Stimulated activated CD8-positive, alpha-beta memory T cell treated with anti-CD3 and anti-CD28 coated beads, Interleukin-12 subunit alpha, Interleukin-12 subunit beta, amount 100 ng/mL, for 4 hours (primary cell): ENCODE measurements around the gene LPAR1.

ENCODE experiments used
- DNase-seq: peaks from one replicate; pipeline ENCODE4 v3.0.0-alpha.2; 2020; ENCODE audit warnings: low read depth

Gene LPAR1

GRCh38 chr9:110951805-110952539 is 86.3 kb downstream of the LPAR1 start:
- DNase-seq: no peak

- DNase-seq: no peak
These were observed 88.1 kb downstream of the LPAR1 start for GRCh38 chr9:110950041-110950645.

GRCh38 chr9:110949081-110949480 is 89.2 kb downstream of the LPAR1 start:
- no peak for DNase-seq

GRCh38 chr9:110947491-110948044 is 90.7 kb downstream of the LPAR1 start:
- DNase-seq: no peak

- DNase-seq: no peak
These were observed 95.7 kb downstream of the LPAR1 start for GRCh38 chr9:110942522-110942921.

- DNase-seq: no peak
These were observed 97.2 kb downstream of the LPAR1 start for GRCh38 chr9:110940951-110941557.

- DNase-seq: no peak
These were observed 98.7 kb downstream of the LPAR1 start for GRCh38 chr9:110939573-110939972.

- DNase-seq: no peak
These were observed 99.2 kb downstream of the LPAR1 start for GRCh38 chr9:110939047-110939446.

GRCh38 chr9:110938242-110938641 is 100.0 kb downstream of the LPAR1 start:
- no peak for DNase-seq

- no peak for DNase-seq
These were observed 101.4 kb downstream of the LPAR1 start for GRCh38 chr9:110936719-110937452.

- no peak for DNase-seq
These were observed 102.0 kb downstream of the LPAR1 start for GRCh38 chr9:110936237-110936636.

GRCh38 chr9:110935829-110936228 is 102.4 kb downstream of the LPAR1 start:
- DNase-seq: no peak

- no peak for DNase-seq
These were observed 104.8 kb downstream of the LPAR1 start for GRCh38 chr9:110933350-110934001.

- no peak for DNase-seq
These were observed 105.4 kb downstream of the LPAR1 start for GRCh38 chr9:110932863-110933262.

GRCh38 chr9:110928599-110928998 is 109.7 kb downstream of the LPAR1 start:
- DNase-seq: no peak

GRCh38 chr9:110926828-110927487 is 111.3 kb downstream of the LPAR1 start:
- no peak for DNase-seq

GRCh38 chr9:110923601-110924000 is 114.7 kb downstream of the LPAR1 start:
- DNase-seq: no peak

GRCh38 chr9:110922145-110922544 is 116.1 kb downstream of the LPAR1 start:
- DNase-seq: no peak

GRCh38 chr9:110921705-110922104 is 116.6 kb downstream of the LPAR1 start:
- DNase-seq: no peak

- DNase-seq: no peak
These were observed 118.7 kb downstream of the LPAR1 start for GRCh38 chr9:110919609-110920008.

- DNase-seq: no peak
These were observed 119.2 kb downstream of the LPAR1 start for GRCh38 chr9:110919050-110919435.
